HFFc6 (cell line): ENCODE data around the gene FREM2. TPM values are rescaled to one million over a fixed set of nuclear protein-coding genes. Genes with fewer than 3 reads are reported as not detected.
A peak's percentile ranks its signal among the peaks of the same experiment; 100 is the strongest.

Source experiments
- DNase-seq: peaks from one replicate; pipeline ENCODE4 v3.0.0-alpha.2; 2018
- H3K27ac Mint-ChIP-seq: 2 replicates; pipeline ENCODE4 v1.8.0; 2020; ENCODE audit warnings: mild to moderate bottlenecking, mixed read lengths
- H3K27me3 Mint-ChIP-seq: 2 replicates; pipeline ENCODE4 v1.8.0; 2021; ENCODE audit warnings: mild to moderate bottlenecking, moderate library complexity, mixed read lengths; ENCODE audit not compliant: insufficient read depth
- H3K36me3 Mint-ChIP-seq: 2 replicates; pipeline ENCODE4 v1.8.0; 2021; ENCODE audit warnings: low read depth, mixed read lengths
- H3K4me1 Mint-ChIP-seq: 2 replicates; pipeline ENCODE4 v1.8.0; 2020; ENCODE audit warnings: low read depth, mixed read lengths
- H3K4me3 Mint-ChIP-seq: 2 replicates; pipeline ENCODE4 v1.8.0; 2020; ENCODE audit warnings: mild to moderate bottlenecking, moderate library complexity, mixed read lengths
- H3K9me3 Mint-ChIP-seq: 2 replicates; pipeline ENCODE4 v1.8.0; 2020; ENCODE audit warnings: mild to moderate bottlenecking, mixed read lengths
- total RNA-seq, 6 experiments: library from RNA; stranded (reverse); fragmentation: NEBNext Ultra II Directional; extraction: Animal tissue kit (Norgen Biotek cat#: 25700); gene quantifications; 2 replicates in 1 of 6; 3 replicates in 5 of 6; pipeline ENCODE4 v1.2.3, GENCODE V29; 2021
- TF ChIP-seq, protein P1 (sequence below): fragments of 200-600 bp; sonication (generic); IDR thresholded peaks from 2 replicates; pipeline ENCODE4 v1.5.0; 2021; ENCODE audit warnings: antibody characterized with exemption, mild to moderate bottlenecking

FREM2 gene
- total RNA-seq, 6 experiments from 2014 or later = not detected

DNA sequence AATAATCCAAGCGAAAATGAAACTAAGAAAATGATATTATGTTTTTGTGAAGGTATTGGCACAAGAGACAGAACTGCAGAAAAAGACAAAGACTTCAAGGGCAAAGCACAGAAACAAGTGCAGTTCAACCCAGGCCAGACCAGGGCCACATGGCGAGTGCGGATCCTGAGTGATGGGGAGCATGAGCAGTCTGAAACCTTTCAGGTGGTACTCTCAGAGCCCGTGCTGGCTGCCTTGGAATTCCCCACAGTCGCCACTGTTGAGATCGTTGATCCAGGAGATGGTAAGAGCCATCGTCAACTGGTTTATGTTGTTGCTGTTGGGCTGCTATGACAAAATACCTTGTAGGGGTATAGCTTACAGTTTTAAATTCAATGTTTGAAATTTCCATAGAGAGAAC lies 82.6 kb downstream of the FREM2 start:
- Mint-ChIP-seq H3K4me3 (peak overlapping the region; percentile 79), H3K9me3 (no peaks in the 10 kb centered on the region), H3K4me1 (no peaks in the 10 kb centered on the region), H3K27ac (no peak overlapping the region), H3K27me3 (peaks cover 7% of the 10 kb centered on the region; the same call in 1 of the 2 replicates), H3K36me3 (no peaks in the 10 kb centered on the region)
- no peak for DNase-seq
- TF ChIP-seq, protein P1, sequence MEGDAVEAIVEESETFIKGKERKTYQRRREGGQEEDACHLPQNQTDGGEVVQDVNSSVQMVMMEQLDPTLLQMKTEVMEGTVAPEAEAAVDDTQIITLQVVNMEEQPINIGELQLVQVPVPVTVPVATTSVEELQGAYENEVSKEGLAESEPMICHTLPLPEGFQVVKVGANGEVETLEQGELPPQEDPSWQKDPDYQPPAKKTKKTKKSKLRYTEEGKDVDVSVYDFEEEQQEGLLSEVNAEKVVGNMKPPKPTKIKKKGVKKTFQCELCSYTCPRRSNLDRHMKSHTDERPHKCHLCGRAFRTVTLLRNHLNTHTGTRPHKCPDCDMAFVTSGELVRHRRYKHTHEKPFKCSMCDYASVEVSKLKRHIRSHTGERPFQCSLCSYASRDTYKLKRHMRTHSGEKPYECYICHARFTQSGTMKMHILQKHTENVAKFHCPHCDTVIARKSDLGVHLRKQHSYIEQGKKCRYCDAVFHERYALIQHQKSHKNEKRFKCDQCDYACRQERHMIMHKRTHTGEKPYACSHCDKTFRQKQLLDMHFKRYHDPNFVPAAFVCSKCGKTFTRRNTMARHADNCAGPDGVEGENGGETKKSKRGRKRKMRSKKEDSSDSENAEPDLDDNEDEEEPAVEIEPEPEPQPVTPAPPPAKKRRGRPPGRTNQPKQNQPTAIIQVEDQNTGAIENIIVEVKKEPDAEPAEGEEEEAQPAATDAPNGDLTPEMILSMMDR = no peak

DNA sequence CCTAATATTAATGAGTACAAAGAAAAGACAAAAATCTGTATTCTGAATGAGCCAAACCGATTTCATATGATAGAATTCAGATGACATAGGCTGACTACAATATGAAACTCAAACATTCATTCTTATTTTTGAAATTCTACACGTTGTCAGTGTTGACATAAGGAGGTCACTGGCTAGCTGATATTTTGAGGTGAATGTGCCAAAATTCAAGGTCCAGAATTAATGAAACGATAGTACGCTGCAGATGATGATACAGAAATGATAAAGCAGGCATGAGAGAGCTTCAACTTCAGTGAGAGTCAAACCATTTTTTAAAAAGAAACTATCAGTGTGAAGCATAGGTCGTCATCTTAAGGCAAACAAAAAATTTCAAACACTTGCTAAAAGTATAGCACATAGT lies 88.2 kb downstream of the FREM2 start:
- no peak for DNase-seq
- H3K4me1 Mint-ChIP-seq = no peaks in the 10 kb centered on the region
- H3K36me3 Mint-ChIP-seq = no peaks in the 10 kb centered on the region; the same call in 1 of the 2 replicates
- TF ChIP-seq, protein P1 = no peak
- H3K9me3 Mint-ChIP-seq = no peaks in the 10 kb centered on the region; the same call in 1 of the 2 replicates
- H3K4me3 Mint-ChIP-seq = no peak overlapping the region
- H3K27me3 Mint-ChIP-seq = peaks cover 4% of the 10 kb centered on the region; the same call in 1 of the 2 replicates
- no peak overlapping the region for H3K27ac Mint-ChIP-seq

DNA sequence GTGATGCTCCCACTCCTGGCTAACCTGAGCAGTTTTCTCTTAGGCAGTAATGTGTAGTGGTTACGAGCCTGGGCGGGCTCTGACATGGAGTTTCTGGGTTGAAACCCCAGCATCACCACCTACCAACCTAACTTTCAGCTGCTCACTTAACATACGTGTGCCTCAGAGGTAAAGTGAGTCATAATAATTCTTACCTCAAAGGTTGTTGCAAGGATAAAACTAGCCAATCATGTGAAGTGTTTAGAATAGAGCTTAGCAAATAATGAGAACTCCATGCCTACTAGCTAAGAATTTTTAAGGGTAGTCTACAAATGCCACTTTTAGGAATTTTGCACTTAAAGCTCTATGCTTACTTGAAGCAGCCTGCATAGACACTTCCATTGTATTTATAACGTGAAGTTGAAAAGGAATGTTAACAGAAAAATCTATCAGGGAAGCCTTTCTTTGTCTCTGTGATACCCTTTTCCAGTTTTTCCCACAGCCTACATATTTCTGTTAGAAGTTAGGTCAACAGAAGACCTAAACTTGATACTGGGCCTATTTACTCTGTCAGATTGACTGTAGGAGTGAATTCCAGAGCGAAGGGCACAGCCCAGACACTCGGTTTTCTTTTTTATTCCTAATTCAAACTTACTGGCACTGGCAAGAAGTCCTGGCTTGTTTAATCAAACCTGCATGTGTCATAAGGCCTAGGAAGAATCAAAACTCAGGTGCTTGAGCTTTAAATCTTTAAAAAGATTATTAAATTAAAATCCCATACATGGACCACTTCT lies 90.7 kb downstream of the FREM2 start:
- Mint-ChIP-seq H3K27ac (no peak overlapping the region), H3K4me3 (no peak overlapping the region), H3K9me3 (no peaks in the 10 kb centered on the region; the same call in none of the 2 replicates), H3K4me1 (no peaks in the 10 kb centered on the region), H3K36me3 (peaks cover 4% of the 10 kb centered on the region; the same call in 1 of the 2 replicates), H3K27me3 (peaks cover 4% of the 10 kb centered on the region; the same call in 1 of the 2 replicates)
- DNase-seq = no peak
- TF ChIP-seq, protein P1 = no peak

DNA sequence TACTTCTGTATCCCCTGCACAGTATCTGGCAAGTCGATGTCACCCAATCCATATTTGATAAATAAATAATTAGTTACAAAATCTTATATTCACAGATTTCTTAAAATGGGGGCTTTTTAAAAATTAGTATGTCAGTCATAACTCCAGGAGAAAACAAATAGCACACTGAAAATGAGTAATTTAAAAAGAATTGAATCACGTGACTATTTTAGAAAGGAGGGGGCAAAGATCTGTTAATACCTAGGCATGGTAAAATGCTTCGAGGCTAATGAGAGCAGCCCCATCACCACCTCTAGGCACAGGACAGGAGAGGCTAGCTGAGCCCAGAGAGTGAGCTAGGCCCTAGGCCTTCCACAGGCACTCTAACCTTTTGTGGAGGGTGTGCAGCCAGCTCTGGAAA lies 94.7 kb downstream of the FREM2 start:
- Mint-ChIP-seq H3K27ac (no peak overlapping the region), H3K4me1 (no peaks in the 10 kb centered on the region), H3K27me3 (peaks cover 3% of the 10 kb centered on the region; the same call in 1 of the 2 replicates), H3K4me3 (no peak overlapping the region), H3K9me3 (no peaks in the 10 kb centered on the region; the same call in none of the 2 replicates), H3K36me3 (peaks cover 4% of the 10 kb centered on the region; the same call in 1 of the 2 replicates)
- DNase-seq = no peak
- TF ChIP-seq, protein P1 = no peak

DNA sequence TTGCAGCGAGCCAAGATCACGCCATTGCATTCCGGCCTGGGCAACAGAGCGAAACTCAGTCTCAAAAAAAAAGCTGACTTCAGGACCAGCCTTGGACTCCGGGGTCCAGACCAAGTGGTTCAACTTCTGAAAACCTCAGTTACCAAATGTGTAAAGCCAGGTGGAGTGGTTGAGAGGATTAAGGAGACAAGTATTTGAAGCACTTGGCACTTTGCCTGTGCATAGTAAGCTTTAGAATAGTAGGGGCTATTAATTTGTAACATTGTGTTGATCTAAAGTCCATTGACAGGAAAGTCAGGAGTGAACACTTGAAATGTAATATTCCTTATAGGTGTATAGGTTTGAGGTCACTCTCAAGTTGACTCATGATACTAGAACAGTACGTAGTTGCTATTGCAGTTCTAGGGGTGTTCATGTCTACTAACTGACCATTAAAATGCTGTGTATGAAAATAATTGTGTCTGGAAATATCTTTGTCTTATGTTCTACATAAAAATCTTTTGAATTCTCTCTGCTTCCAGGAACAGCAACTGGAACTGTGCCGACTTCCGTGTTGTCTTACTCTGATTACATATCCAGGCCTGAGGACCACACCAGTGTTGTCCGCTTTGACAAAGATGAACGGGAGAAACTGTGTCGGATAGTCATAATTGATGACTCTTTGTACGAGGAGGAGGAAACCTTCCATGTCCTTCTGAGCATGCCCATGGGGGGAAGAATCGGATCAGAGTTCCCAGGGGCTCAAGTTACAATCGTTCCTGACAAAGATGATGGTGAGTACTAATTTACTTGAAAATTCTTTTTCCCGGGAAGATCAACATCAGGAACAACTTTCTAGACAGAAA lies 97.4 kb downstream of the FREM2 start:
- no peak for DNase-seq
- H3K9me3 Mint-ChIP-seq = no peaks in the 10 kb centered on the region; the same call in 1 of the 2 replicates
- no peak overlapping the region for H3K4me3 Mint-ChIP-seq
- peaks cover 4% of the 10 kb centered on the region; the same call in 1 of the 2 replicates for H3K36me3 Mint-ChIP-seq
- H3K4me1 Mint-ChIP-seq = no peaks in the 10 kb centered on the region
- peaks cover 3% of the 10 kb centered on the region; the same call in 1 of the 2 replicates for H3K27me3 Mint-ChIP-seq
- TF ChIP-seq, protein P1 = no peak
- no peak overlapping the region for H3K27ac Mint-ChIP-seq
